A673 (cell line): ENCODE measurements around the gene OTUD5. TPM values are rescaled to one million over a fixed set of nuclear protein-coding genes. Genes with fewer than 3 reads are reported as not detected.
"Not testable (repeated sequence)": the region's sequence is repeated elsewhere in the genome, so short reads cannot be mapped to it uniquely, and the experiment has no call there.

Source experiments
- BruUV-seq: library from RNA; stranded (reverse); fragments of 400-500 nt; replicated peaks from 2 replicates; lab custom pipeline; 2021; lab: Mats Ljungman, UMichigan
- CTCF ChIA-PET: fragments of 300-600 bp; sonication (Branson Sonifier 250); formaldehyde crosslinking; loops from one replicate; lab custom pipeline; 2022; ENCODE audit warnings: antibody characterized with exemption; lab: Charles Lee
- POLR2A ChIA-PET: fragments of 300-600 bp; sonication (Branson Sonifier 250); formaldehyde crosslinking; loops from one replicate; lab custom pipeline; 2022; ENCODE audit warnings: antibody characterized with exemption; ENCODE audit not compliant: low non-redundant PET; lab: Charles Lee
- DNase-seq: peaks from one replicate; pipeline ENCODE4 v3.0.0-alpha.2; 2015; ENCODE audit warnings: low spot score
- H3K27ac ChIP-seq: fragments of 200-600 bp; sonication (generic); 2 replicates; pipeline ENCODE4 v1.5.1; 2016; ENCODE audit warnings: mixed run types, low read depth, mild to moderate bottlenecking, mixed read lengths, antibody characterized with exemption, low read length; ENCODE audit not compliant: poor library complexity, severe bottlenecking
- H3K27me3 ChIP-seq: fragments of 200-600 bp; sonication (generic); replicated peaks from 2 replicates; pipeline ENCODE4 v1.6.1; 2017; ENCODE audit warnings: mixed run types, low read depth, mild to moderate bottlenecking, mixed read lengths, antibody characterized with exemption, low read length; ENCODE audit not compliant: insufficient read depth, poor library complexity
- H3K36me3 ChIP-seq: fragments of 200-600 bp; sonication (generic); 2 replicates; pipeline ENCODE4 v1.6.1; 2016; ENCODE audit warnings: mixed run types, mild to moderate bottlenecking, mixed read lengths, antibody characterized with exemption, low read length; ENCODE audit not compliant: insufficient read depth, poor library complexity, severe bottlenecking
- H3K4me1 ChIP-seq: fragments of 200-600 bp; sonication (generic); 2 replicates; pipeline ENCODE4 v1.6.1; 2017; ENCODE audit warnings: mixed run types, mild to moderate bottlenecking, mixed read lengths, antibody characterized with exemption, low read length; ENCODE audit not compliant: insufficient read depth, poor library complexity, severe bottlenecking
- H3K4me3 ChIP-seq: fragments of 200-600 bp; sonication (generic); 2 replicates; pipeline ENCODE4 v1.5.1; 2016; ENCODE audit warnings: low read depth, mixed run types, mild to moderate bottlenecking, mixed read lengths, low read length; ENCODE audit not compliant: poor library complexity, severe bottlenecking
- H3K9me3 ChIP-seq: fragments of 200-600 bp; sonication (generic); 2 replicates; pipeline ENCODE4 v1.6.1; 2016; ENCODE audit warnings: mixed run types, low read depth, mild to moderate bottlenecking, mixed read lengths, antibody characterized with exemption, low read length; ENCODE audit not compliant: poor library complexity, severe bottlenecking
- EZH2 ChIP-seq: fragments of 200-600 bp; sonication (generic); IDR thresholded peaks from 2 replicates; pipeline ENCODE4 v1.6.1; 2017; ENCODE audit warnings: borderline replicate concordance, low read depth, mild to moderate bottlenecking, mixed read lengths, antibody characterized with exemption, low read length; ENCODE audit not compliant: poor library complexity, severe bottlenecking
- intact Hi-C: fragments of 100-400 bp; cut with micrococcal nuclease; formaldehyde crosslinking; loops from one replicate; pipeline ENCODE4 v1.10.0; 2022; ENCODE audit not compliant: unreplicated experiment
- total RNA-seq: library from RNA; stranded (reverse); gene quantifications from 2 replicates; pipeline ENCODE4 v1.2.3, GENCODE V29; 2021
- TF ChIP-seq, protein P1 (sequence below): fragments of 300-800, 200-600 bp; sonication (generic); conservative IDR thresholded peaks from 2 replicates; pipeline ENCODE4 v1.5.1; 2017; ENCODE audit warnings: low read depth, mild to moderate bottlenecking, antibody characterized with exemption, low read length, moderate library complexity, mixed read lengths

Gene OTUD5
- total RNA-seq, 1 experiment from 2014 or later: 67.5 TPM

DNA sequence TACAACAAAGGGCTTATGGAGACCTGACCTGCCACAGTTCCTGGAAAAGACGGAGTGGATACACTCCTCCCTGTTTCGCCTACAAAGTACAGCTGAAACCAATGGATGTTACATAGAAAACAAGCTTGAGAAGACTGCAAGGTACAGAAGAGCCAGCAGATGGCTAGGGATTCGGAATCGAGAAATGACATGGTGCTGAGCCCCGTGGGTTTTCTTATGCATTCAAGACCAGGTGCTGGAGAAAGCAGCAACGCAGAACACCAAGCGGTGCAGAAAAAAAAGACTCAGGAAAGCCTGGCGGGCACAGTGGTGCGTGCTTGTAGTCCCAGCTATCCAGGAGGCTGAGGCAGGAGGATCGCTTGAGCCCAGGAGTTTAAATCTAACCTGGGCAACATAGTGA is 73.7 kb downstream of the OTUD5 start:
- no peak for DNase-seq
- no peaks in the 10 kb centered on the region for H3K9me3 ChIP-seq
- intact Hi-C loops: no loop called here
- TF ChIP-seq EZH2: no peak
- TF ChIP-seq, protein P1, sequence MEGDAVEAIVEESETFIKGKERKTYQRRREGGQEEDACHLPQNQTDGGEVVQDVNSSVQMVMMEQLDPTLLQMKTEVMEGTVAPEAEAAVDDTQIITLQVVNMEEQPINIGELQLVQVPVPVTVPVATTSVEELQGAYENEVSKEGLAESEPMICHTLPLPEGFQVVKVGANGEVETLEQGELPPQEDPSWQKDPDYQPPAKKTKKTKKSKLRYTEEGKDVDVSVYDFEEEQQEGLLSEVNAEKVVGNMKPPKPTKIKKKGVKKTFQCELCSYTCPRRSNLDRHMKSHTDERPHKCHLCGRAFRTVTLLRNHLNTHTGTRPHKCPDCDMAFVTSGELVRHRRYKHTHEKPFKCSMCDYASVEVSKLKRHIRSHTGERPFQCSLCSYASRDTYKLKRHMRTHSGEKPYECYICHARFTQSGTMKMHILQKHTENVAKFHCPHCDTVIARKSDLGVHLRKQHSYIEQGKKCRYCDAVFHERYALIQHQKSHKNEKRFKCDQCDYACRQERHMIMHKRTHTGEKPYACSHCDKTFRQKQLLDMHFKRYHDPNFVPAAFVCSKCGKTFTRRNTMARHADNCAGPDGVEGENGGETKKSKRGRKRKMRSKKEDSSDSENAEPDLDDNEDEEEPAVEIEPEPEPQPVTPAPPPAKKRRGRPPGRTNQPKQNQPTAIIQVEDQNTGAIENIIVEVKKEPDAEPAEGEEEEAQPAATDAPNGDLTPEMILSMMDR: no peak
- no TSS peak for BruUV-seq
- H3K27me3 ChIP-seq: no peaks in the 10 kb centered on the region
- no peaks in the 10 kb centered on the region for H3K4me1 ChIP-seq
- CTCF ChIA-PET: no interaction called here
- no peaks in the 10 kb centered on the region for H3K36me3 ChIP-seq
- H3K27ac ChIP-seq: no peak overlapping the region
- POLR2A ChIA-PET: interaction anchor here (0.7 kb wide), 1 partner anchor 19 kb away, joined by 7 read pairs; no protein-coding TSS in a partner anchor
- H3K4me3 ChIP-seq: no peak overlapping the region

DNA sequence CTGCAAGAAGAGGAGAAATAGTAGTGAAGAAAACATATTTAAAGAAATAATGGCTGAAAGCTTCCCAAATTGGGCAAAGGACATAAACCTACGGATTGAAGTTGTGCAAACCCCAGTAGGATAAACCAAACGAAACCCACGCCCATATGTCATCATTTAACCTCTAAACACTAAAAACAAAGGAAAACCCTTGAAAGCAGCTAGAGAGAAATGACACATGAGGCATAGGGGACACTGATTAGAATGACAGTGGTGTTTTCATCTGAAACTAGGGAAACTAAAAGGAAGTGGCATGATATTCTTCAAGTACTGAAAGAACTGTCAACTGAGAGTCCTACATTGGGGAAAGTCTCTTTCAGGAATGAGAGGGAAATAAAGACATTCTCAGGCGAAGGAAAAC is 80.5 kb downstream of the OTUD5 start:
- BruUV-seq, intact Hi-C loops: not testable (repeated sequence)

More for the DNA sequence above, 80.5 kb downstream of the OTUD5 start:
- H3K27ac ChIP-seq, POLR2A ChIA-PET, H3K4me3 ChIP-seq, H3K36me3 ChIP-seq, H3K27me3 ChIP-seq, H3K9me3 ChIP-seq, DNase-seq, H3K4me1 ChIP-seq: not testable (repeated sequence)
- CTCF ChIA-PET: interaction anchor here (1.0 kb wide), 1 partner anchor 14 kb away, joined by 3 read pairs; no protein-coding TSS in a partner anchor

Other genes starting within 250 kb of the OTUD5 start
- not detected in 2 replicates for gene GLOD5, start 195.9 kb downstream of the OTUD5 start, total RNA-seq
- not detected in 2 replicates for gene GATA1, start 171.0 kb downstream of the OTUD5 start, total RNA-seq
- 49.4 and 82.5 TPM in 2 replicates for gene HDAC6, start 155.5 kb downstream of the OTUD5 start, total RNA-seq
- not detected in 2 replicates for gene ERAS, start 131.1 kb downstream of the OTUD5 start, total RNA-seq
- 16.9 and 17.6 TPM in 2 replicates for gene PCSK1N, start 122.0 kb downstream of the OTUD5 start, total RNA-seq
- 60.8 and 72.4 TPM in 2 replicates for gene TIMM17B, start 59.8 kb downstream of the OTUD5 start, total RNA-seq
- 113 and 133 TPM in 2 replicates for gene PQBP1, start 59.7 kb downstream of the OTUD5 start, total RNA-seq
- gene SLC35A2, start 46.0 kb downstream of the OTUD5 start, total RNA-seq: 21.7 and 30.4 TPM in 2 replicates
- gene PIM2, start 38.6 kb downstream of the OTUD5 start, total RNA-seq: 14.9 and 19.9 TPM in 2 replicates
- gene KCND1, start 14.2 kb upstream of the OTUD5 start, total RNA-seq: 3.6 and 4.3 TPM in 2 replicates
- 64.0 and 65.6 TPM in 2 replicates for gene GRIPAP1, start 44.7 kb upstream of the OTUD5 start, total RNA-seq
- 49.5 and 56.8 TPM in 2 replicates for gene TFE3, start 85.8 kb upstream of the OTUD5 start, total RNA-seq
- gene CCDC120, start 101.4 kb upstream of the OTUD5 start, total RNA-seq: 11.9 and 13.0 TPM in 2 replicates
- 21.3 and 24.3 TPM in 2 replicates for gene PRAF2, start 116.4 kb upstream of the OTUD5 start, total RNA-seq
- 31.8 and 40.5 TPM in 2 replicates for gene WDR45, start 122.3 kb upstream of the OTUD5 start, total RNA-seq
- gene GPKOW, start 166.1 kb upstream of the OTUD5 start, total RNA-seq: 24.9 and 29.1 TPM in 2 replicates
- gene MAGIX, start 205.2 kb upstream of the OTUD5 start, total RNA-seq: 1.1 and 1.5 TPM in 2 replicates
- 70.0 and 87.5 TPM in 2 replicates for gene PLP2, start 214.3 kb upstream of the OTUD5 start, total RNA-seq
- gene PRICKLE3, start 228.8 kb upstream of the OTUD5 start, total RNA-seq: 4.8 and 6.7 TPM in 2 replicates
- 14.6 and 16.3 TPM in 2 replicates for gene SYP, start 242.6 kb upstream of the OTUD5 start, total RNA-seq